Upper lobe of left lung (tissue), 6 donors: ENCODE measurements around the gene RNF213. TPM values are rescaled to one million over a fixed set of nuclear protein-coding genes. Genes with fewer than 3 reads are reported as not detected.

Experiments
- ATAC-seq, 2 donors: fragments of 200-7000 bp; cut with Tn5 transposase; one replicate each; pipeline ENCODE4 v1.9.1; 2022; ENCODE audit warnings: mild to moderate bottlenecking in 2 of 2, moderate library complexity in 2 of 2; ENCODE audit not compliant: low FRiP score in 2 of 2
- DNase-seq, 2 donors: peaks; one replicate each; pipeline ENCODE4 v3.0.0-alpha.2; 2019 to 2020
- H3K27ac ChIP-seq, 4 donors: fragments of 200-600 bp; sonication (generic); one replicate each; pipeline ENCODE4 v1.5.1; 2016 to 2019
- H3K27me3 ChIP-seq, 4 donors: fragments of 200-600 bp; sonication (generic); one replicate each; pipeline ENCODE4 v1.5.1; 2017 to 2019
- H3K36me3 ChIP-seq, 4 donors: fragments of 200-600 bp; sonication (generic); one replicate each; pipeline ENCODE4 v1.5.1; 2016 to 2019
- H3K4me1 ChIP-seq, 4 donors: fragments of 200-600 bp; sonication (generic); one replicate each; pipeline ENCODE4 v1.5.1; 2018 to 2019
- H3K4me3 ChIP-seq, 4 donors: fragments of 200-600 bp; sonication (generic); one replicate each; pipeline ENCODE4 v1.5.1; 2017 to 2019; ENCODE audit warnings: mild to moderate bottlenecking in 2 of 4, moderate library complexity in 1 of 4
- H3K9me3 ChIP-seq, 4 donors: fragments of 200-600 bp; sonication (generic); one replicate each; pipeline ENCODE4 v1.5.1; 2018 to 2019
- EP300 ChIP-seq, 4 donors: sonication (generic); formaldehyde crosslinking; IDR thresholded peaks; one replicate each; pipeline ENCODE4 v1.5.1; 2017; ENCODE audit warnings: antibody characterized with exemption in 4 of 4, control low read depth in 2 of 4
- POLR2A ChIP-seq, 4 donors: fragments of 450-650 bp; IDR thresholded peaks; one replicate each; pipeline ENCODE4 v1.5.1; 2016 to 2017; ENCODE audit warnings: antibody characterized with exemption in 4 of 4, mild to moderate bottlenecking in 2 of 4
- POLR2AphosphoS5 ChIP-seq, 2 donors: sonication (generic); formaldehyde crosslinking; IDR thresholded peaks; one replicate each; pipeline ENCODE4 v1.5.1; 2017; ENCODE audit warnings: antibody characterized with exemption in 2 of 2
- WGBS, 2 donors: methylation state at CpG; one replicate each; pipeline ENCODE4 v1.1.5; 2017 to 2018; 5-methylcytosine and 5-hydroxymethylcytosine counted together
- total RNA-seq, 6 donors: library from RNA; depleted of rRNA in 4 of 6; stranded (reverse); fragments of >200 nt in 4 of 6; gene quantifications; one replicate each; pipeline versions ENCODE4 v1.1.0 to v1.2.1, GENCODE V29; 2016 to 2021
- TF ChIP-seq, protein P1 (sequence below), 6 experiments: fragments of 450-650 bp in 4 of 6; fragments of 200-600 bp in 2 of 6; sonication (generic) in 2 of 6; IDR thresholded peaks; one replicate each; pipeline ENCODE4 v1.5.1; 2016 to 2019; ENCODE audit warnings: antibody characterized with exemption in 6 of 6
- donor health status: DM: no; HTN: no; CAD: no; lungs with moderate emphysema.
- donor health status: DM: no; HTN: yes; CAD: no; lungs with severe emphysema.

The RNF213 gene
- total RNA-seq, 6 donors from 2014 or later, result 135 to 619 (median 207) TPM

DNA sequence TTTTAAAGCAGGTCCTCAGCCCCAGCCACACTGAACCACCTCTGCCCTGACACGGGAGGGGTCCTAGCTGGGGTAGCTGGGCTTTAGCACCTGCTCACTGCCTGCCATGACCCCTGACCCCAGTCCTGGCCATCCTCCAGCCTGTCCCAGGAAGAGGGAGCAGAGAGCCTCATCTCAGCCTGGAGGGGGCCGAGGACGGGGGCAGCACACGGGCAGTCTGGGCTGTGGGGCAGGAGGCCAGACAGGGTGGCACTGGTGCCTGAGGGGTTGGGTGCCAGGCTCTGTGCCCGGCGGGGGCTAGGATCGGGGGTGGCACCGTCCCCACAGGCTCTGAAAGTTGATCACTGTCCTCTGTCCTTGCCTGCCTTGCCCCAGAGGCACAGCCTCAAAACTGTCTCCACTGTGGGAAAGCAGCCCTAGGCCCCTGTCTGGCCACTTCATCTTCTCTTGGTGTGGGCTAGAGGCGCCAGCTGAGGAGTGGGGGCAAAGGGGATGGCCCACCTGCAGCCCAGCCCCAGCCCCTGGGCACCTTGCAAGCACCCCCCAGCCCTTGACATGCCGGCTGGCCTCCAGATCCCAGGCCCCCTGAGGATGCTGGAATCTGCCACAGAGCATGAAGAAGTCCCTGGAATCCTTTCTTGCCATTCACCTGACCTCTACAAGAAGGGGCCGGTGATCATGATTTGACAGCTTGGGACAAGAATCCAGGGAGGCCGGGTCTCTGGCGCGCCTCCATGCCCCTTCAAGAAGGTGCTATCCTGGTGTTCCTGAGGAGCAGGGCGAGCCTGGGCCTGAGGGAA lies 170.0 kb downstream of the RNF213 start:
- Histone ChIP-seq H3K36me3 (peaks cover 0 to 20% (median 11%) of the 10 kb centered on the region in 4 donors), H3K9me3 (no peaks in the 10 kb centered on the region), H3K4me3 (no peak overlapping the region), H3K27ac (no peak overlapping the region), H3K27me3 (no peaks in the 10 kb centered on the region), H3K4me1 (peaks cover 5 to 10% (median 6%) of the 10 kb centered on the region in 4 donors)
- TF ChIP-seq, protein P1, sequence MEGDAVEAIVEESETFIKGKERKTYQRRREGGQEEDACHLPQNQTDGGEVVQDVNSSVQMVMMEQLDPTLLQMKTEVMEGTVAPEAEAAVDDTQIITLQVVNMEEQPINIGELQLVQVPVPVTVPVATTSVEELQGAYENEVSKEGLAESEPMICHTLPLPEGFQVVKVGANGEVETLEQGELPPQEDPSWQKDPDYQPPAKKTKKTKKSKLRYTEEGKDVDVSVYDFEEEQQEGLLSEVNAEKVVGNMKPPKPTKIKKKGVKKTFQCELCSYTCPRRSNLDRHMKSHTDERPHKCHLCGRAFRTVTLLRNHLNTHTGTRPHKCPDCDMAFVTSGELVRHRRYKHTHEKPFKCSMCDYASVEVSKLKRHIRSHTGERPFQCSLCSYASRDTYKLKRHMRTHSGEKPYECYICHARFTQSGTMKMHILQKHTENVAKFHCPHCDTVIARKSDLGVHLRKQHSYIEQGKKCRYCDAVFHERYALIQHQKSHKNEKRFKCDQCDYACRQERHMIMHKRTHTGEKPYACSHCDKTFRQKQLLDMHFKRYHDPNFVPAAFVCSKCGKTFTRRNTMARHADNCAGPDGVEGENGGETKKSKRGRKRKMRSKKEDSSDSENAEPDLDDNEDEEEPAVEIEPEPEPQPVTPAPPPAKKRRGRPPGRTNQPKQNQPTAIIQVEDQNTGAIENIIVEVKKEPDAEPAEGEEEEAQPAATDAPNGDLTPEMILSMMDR (IDR thresholded peaks at IDR 0.05), result no peak
- no peak for TF ChIP-seq POLR2AphosphoS5 (IDR thresholded peaks at IDR 0.05)
- no peak for TF ChIP-seq POLR2A (IDR thresholded peaks at IDR 0.05)
- no peak for TF ChIP-seq EP300 (IDR thresholded peaks at IDR 0.05)
- WGBS, 2 donors, result 84 to 90% methylated on average over 6 to 15 of the region's 15 CpGs
- DNase-seq, result peak in 1 of 2 donors; percentile 43
- ATAC-seq, result no peak

GRCh38 chr17:80431246-80432195 lies 170.9 kb downstream of the RNF213 start:
- no peak overlapping the region for H3K4me3 ChIP-seq
- no peak for ATAC-seq
- peak in 1 of 2 donors; percentile 58 for DNase-seq
- no peaks in the 10 kb centered on the region for H3K27me3 ChIP-seq
- no peaks in the 10 kb centered on the region for H3K9me3 ChIP-seq
- H3K4me1 ChIP-seq, result peaks cover 5 to 9% (median 6%) of the 10 kb centered on the region in 4 donors
- TF ChIP-seq EP300 (IDR thresholded peaks at IDR 0.05), result no peak
- TF ChIP-seq POLR2A (IDR thresholded peaks at IDR 0.05), result no peak
- no peak for TF ChIP-seq POLR2AphosphoS5 (IDR thresholded peaks at IDR 0.05)
- TF ChIP-seq, protein P1 (IDR thresholded peaks at IDR 0.05), result no peak
- peaks cover 0 to 20% (median 11%) of the 10 kb centered on the region in 4 donors for H3K36me3 ChIP-seq
- 89 to 91% methylated on average over 20 to 29 of the region's 29 CpGs for WGBS, 2 donors
- H3K27ac ChIP-seq, result no peak overlapping the region

DNA sequence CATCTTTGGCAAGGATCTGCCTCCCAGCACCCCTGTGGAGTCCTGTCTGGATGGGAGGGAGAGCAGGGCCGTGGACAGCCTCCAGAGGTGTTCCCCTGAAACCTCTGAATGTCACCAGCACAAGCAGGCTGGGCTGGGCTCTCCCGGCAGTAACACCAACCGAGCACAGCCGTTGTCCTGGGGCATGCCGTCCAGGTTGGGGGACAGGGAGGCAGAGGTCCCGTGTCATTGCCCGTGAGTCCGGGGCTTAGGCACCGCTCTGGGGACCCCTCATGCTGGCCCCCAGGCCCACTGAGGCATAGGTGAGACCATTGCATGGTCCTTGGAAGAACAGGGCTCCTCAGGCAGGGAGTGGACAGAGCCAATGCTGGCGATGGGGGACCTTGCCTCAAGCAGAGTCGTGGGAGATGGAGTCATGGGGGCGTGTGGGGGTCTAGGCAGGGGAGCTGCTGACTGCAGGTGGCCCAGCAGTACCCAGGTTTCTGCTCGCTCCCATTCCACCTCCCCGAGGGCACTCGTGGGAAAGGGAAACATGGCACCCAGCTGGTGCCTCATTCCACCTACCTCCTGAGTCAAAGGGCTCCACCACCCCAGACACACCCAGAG lies 171.8 kb downstream of the RNF213 start:
- ATAC-seq, result no peak
- Histone ChIP-seq H3K36me3 (peaks cover 0 to 20% (median 11%) of the 10 kb centered on the region in 4 donors), H3K27ac (no peak overlapping the region), H3K4me1 (no peaks in the 10 kb centered on the region), H3K4me3 (no peak overlapping the region), H3K9me3 (no peaks in the 10 kb centered on the region), H3K27me3 (no peaks in the 10 kb centered on the region)
- TF ChIP-seq, protein P1 (IDR thresholded peaks at IDR 0.05), result no peak
- TF ChIP-seq EP300 (IDR thresholded peaks at IDR 0.05) (no peak), POLR2AphosphoS5 (IDR thresholded peaks at IDR 0.05) (no peak), POLR2A (IDR thresholded peaks at IDR 0.05) (no peak)
- WGBS, 2 donors, result 74 to 83% methylated on average over 3 to 12 of the region's 15 CpGs
- peak in 1 of 2 donors; percentile 49 for DNase-seq

GRCh38 chr17:80432961-80433550 lies 172.4 kb downstream of the RNF213 start:
- TF ChIP-seq POLR2A (IDR thresholded peaks at IDR 0.05) (no peak), POLR2AphosphoS5 (IDR thresholded peaks at IDR 0.05) (no peak), EP300 (IDR thresholded peaks at IDR 0.05) (no peak)
- TF ChIP-seq, protein P1 (IDR thresholded peaks at IDR 0.05), result no peak
- DNase-seq, result no peak
- no peak for ATAC-seq
- Histone ChIP-seq H3K9me3 (no peaks in the 10 kb centered on the region), H3K36me3 (peaks cover 0 to 20% (median 11%) of the 10 kb centered on the region in 4 donors), H3K27me3 (no peaks in the 10 kb centered on the region), H3K4me1 (no peaks in the 10 kb centered on the region), H3K4me3 (no peak overlapping the region), H3K27ac (no peak overlapping the region)
- WGBS, 2 donors, result 50 to 90% methylated on average over 1 to 6 of the region's 6 CpGs
